Activated gamma-delta T cell treated with anti-CD3 and anti-CD28 coated beads, Interleukin-2, amount 50 U/mL, for 16 hours (primary cell): ENCODE data around the gene EDEM2.
"Not testable (repeated sequence)": the region's sequence is repeated elsewhere in the genome, so short reads cannot be mapped to it uniquely, and the experiment has no call there.

Experiments
- DNase-seq: peaks from one replicate; pipeline ENCODE4 v3.0.0-alpha.2; 2020; ENCODE audit warnings: low read depth

EDEM2 gene

GRCh38 chr20:35168701-35169409 lies 21.7 kb upstream of the EDEM2 start:
- not testable (repeated sequence) for DNase-seq

DNA sequence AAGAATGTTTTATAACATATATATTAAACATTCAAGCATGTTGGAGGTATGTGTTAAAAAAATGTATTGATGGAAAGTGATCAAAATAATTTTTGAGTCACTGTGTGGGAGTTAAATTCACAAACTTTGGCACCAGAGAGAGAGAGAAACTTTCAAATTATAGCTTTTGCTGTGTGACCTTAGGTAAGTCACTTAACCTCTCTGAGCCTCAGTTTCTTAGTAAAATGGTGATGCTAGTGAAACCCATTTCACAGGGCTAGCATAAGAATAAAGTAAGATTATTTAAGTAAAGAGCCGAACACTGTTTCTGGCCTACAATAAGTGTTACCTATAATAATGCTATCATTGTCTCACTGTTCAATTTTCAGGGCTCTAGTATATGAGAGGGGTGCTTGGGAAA lies 20.7 kb upstream of the EDEM2 start:
- no peak for DNase-seq

DNA sequence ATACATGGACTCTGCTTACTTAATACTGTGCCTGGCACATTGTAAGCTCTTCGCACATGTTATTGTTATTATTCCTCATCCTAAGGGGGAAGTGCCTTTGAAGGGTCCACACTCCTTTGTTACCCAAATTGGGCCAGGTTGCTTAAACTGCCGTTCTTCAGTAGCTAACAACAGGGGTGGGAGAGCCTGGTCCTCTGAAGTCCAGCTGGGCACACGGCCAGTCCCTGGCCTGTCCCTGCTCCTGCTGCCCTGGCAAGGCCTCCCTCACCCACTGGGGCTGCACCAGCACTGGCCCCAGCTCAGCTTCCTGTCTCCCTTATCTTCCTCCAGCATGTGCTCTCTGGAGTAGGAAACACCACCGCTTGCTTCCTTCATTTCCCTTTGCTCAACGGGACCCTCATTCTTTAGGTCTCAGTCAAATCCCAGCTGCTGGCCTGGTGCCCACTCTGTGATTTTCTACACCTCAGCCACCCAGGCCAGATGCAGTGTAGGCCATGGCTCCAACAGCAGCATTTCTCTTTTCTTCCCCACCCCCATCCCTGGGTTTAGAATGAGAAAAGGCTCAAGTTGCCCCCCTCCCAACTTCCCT lies 19.2 kb upstream of the EDEM2 start:
- DNase-seq: no peak

DNA sequence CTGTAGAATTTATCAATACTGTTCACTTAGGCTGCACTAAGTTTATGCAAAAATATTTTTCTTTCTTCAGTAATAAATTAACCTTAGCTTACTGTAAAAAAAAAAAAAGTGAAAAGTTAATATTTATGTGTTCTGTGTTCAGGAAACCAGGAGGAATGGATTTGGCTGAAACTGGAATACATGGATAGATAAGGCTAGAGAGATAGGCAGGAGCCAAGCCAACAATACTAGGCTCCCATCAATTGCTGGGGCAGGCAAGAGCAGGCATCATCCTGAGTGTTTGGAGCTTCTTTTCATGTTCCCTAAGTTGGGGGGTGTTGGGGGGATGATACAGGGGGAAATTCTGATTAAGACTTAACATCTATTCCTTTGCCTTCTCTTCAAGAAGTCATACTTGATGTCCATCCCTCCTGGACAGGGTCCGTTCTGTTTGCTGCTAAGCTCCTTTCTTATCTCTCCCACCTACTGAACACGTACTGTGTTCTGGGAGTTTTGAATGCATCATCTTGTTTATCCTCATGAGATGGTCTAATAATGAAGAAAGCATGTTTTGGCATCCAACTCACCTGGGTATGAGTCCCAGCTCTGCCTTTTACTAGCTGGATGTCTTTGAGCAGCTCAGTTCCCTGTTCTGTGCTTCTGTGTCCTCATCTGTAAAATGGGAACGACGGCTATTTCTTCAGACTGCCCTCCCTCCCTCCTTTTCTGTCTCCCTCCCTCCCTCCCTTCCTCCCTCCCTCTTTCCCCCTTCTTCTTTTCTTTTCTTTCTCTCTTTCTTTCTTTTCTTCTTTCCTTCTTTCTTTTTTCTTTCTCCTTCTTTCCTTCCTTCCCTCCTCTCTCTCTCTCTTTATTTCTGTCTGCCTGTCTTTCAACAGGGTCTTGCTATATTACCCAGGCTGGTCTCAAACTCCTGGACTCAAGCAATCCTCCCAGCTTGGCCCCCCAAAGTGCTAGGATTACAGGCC lies 18.4 kb upstream of the EDEM2 start:
- no peak for DNase-seq

DNA sequence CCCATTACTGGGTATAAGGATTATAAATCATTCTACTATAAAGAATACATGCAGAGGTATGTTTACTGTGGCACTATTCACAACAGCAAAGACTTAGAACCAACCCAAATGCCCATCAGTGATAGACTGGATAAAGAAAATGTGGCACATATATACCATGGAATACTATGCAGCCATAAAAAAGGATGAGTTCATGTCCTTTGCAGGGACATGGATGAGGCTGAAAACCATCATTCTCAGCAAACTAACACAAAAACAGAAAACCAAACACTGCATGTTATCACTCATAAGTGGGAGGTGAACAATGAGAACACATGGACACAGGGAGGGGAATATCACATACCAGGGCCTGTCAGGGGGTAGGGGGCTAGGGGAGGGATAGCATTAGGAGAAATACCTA lies 17.4 kb upstream of the EDEM2 start:
- DNase-seq: not testable (repeated sequence)

- not testable (repeated sequence) for DNase-seq
Measured at GRCh38 chr20:35160341-35160740, 13.2 kb upstream of the EDEM2 start.

DNA sequence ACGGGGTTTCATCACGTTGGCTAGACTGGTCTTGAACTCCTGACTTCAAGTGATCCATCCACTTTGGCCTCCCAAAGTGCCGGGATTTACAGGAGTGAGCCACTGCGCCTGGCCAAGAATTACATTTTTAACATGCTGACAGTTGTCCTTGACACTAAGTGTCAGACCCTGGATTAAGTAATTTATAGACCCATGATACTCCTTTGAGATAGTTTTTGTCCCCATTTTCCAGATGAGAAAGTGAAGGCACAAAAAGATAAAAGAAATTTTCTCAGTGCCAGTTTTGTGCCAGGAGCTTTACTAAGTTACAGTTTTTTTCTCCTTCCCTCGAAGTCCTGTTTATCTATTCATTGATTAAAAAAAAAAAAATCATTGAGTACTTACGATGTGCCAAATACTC lies 9.8 kb upstream of the EDEM2 start:
- DNase-seq: no peak

GRCh38 chr20:35155936-35156335 lies 8.8 kb upstream of the EDEM2 start:
- no peak for DNase-seq

DNA sequence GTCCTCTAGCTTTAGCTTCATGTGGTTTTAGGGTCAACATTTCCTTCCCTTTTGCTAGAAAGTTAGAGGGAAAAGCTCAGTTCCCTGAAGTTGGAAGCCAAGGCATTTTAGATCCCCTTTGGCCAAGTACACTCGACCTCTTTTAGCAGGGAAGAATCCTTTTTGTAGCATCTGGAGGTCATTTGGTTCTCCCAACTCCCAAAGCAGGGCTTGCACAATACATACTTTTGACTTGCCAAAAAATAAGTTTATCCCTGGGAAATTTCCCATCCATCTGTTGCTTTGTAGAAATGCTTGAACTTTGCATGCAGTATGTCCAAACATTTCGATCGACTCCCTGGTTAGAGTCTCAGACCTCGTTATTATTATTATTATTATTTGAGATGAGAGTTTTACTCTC lies 4.6 kb upstream of the EDEM2 start:
- DNase-seq: no peak

DNA sequence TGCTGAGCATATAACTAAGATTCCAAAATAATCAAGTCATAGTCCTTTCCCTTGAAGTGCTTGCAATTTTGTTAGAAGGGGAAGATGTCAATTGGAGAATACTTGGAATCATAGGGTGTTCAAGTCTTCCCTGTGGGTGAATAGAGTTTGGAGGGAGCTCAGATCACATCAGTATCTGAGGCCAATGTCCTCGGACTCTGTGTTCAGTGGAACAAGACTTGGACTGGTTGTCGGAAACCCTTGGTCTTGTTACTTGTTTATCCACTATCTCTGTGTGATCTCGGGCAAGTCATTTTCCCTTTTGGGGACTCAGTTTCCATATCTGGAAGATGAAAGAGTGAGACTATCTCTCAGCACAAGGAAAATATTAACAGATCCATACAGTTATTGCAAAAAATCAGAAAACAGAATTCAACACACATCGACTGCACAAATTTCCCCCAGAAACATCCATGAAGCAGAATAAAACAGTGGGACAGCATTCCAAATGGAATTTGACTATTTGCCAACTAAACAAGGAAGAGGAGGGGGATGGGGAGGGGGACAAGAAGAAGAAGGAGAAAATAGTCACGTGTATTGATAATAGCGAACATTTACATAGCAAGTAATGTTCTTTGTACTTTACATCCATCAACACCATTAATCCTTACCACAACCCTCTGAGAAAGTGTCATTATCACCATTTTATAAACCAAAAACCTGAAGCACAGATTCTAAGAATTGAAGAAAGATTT lies 3.9 kb upstream of the EDEM2 start:
- DNase-seq: no peak

DNA sequence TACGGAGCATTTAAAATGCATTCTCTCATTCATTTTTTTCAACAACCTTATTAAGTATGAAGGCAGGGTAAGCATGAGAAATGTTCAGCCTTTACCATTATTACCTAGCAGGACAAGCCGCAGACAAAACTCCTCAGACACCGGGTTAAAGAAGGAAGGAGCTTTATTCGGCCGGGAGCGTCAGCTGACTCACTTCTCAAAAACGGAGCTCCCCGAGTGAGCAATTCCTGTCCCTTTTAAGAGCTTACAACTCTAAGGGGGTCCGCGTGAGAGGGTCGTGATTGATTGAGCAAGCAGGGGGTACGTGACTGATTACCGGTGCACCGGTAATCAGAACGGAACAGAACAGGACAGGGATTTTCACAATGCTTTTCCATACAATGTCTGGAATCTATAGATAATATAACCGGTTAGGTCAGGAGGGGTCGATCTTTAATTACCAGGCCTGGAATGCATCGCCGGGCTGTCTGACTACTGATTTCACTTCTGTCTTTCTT lies 487 bp upstream of the EDEM2 start:
- DNase-seq: not testable (repeated sequence)

GRCh38 chr20:35146299-35146919 lies 727 bp downstream of the EDEM2 start:
- no peak for DNase-seq

GRCh38 chr20:35145141-35145564 lies 2.0 kb downstream of the EDEM2 start:
- no peak for DNase-seq

GRCh38 chr20:35144694-35145093 lies 2.4 kb downstream of the EDEM2 start:
- DNase-seq: no peak

GRCh38 chr20:35135867-35136586 lies 11.1 kb downstream of the EDEM2 start:
- DNase-seq: no peak

DNA sequence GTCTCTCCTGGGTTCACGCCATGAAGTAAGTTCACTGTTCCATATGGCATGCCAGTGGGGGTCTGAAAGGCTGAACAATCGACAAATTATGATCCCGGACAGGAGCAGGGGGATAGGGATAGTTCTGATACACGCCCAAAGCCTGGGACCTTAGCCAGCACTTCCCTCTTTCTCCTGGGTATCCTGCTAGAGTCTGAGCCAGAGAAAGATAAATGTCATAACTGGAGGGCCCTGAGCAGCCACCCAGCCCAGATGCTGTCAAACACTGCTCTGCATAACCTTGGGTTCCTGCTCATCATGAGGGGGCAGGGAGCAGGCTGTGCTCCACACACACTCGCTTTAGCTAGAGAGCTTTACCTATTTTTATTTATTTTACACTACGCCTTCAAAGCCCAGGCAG lies 12.3 kb downstream of the EDEM2 start:
- DNase-seq: no peak

- DNase-seq: no peak
Measured at GRCh38 chr20:35134472-35134871, 12.7 kb downstream of the EDEM2 start.

- DNase-seq: no peak
Measured at GRCh38 chr20:35133735-35134134, 13.4 kb downstream of the EDEM2 start.

- no peak for DNase-seq
Measured at GRCh38 chr20:35133031-35133430, 14.1 kb downstream of the EDEM2 start.

DNA sequence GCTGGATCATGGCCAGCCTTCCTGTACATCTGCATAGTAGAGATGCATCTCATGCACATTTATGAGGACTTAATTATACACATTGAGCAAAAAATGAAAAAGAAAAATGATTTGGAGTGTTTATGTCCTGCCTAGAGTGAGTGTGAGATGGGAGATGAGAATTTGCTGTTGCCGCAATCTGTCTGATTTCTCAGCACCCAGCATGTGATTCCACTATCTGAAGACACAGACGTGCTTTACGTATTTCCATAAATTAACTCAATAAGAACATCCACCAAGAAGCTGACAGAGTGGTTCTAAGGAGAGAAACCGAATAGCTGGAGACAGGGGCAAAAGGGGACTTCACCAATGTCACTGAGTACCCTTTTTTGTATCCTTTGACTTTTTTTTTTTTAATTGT lies 15.2 kb downstream of the EDEM2 start:
- no peak for DNase-seq

GRCh38 chr20:35129647-35130069 lies 17.5 kb downstream of the EDEM2 start:
- DNase-seq: no peak
